ENCODE results near the gene PRSS1.
"Not testable (repeated sequence)": the region's sequence is repeated elsewhere in the genome, so short reads cannot be mapped to it uniquely, and the experiment has no call there.

GRCh38 chr7:142700935-142701334, 48.3 kb upstream of the PRSS1 start:
- TF ChIP-seq, protein P1, sequence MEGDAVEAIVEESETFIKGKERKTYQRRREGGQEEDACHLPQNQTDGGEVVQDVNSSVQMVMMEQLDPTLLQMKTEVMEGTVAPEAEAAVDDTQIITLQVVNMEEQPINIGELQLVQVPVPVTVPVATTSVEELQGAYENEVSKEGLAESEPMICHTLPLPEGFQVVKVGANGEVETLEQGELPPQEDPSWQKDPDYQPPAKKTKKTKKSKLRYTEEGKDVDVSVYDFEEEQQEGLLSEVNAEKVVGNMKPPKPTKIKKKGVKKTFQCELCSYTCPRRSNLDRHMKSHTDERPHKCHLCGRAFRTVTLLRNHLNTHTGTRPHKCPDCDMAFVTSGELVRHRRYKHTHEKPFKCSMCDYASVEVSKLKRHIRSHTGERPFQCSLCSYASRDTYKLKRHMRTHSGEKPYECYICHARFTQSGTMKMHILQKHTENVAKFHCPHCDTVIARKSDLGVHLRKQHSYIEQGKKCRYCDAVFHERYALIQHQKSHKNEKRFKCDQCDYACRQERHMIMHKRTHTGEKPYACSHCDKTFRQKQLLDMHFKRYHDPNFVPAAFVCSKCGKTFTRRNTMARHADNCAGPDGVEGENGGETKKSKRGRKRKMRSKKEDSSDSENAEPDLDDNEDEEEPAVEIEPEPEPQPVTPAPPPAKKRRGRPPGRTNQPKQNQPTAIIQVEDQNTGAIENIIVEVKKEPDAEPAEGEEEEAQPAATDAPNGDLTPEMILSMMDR (IDR thresholded peaks at IDR 0.05) = not testable (repeated sequence)
- TF ChIP-seq POLR2A (IDR thresholded peaks at IDR 0.05) = not testable (repeated sequence)

Data from esophagus squamous epithelium (tissue), 4 donors.